ENCODE data around the gene BLOC1S6.

DNA sequence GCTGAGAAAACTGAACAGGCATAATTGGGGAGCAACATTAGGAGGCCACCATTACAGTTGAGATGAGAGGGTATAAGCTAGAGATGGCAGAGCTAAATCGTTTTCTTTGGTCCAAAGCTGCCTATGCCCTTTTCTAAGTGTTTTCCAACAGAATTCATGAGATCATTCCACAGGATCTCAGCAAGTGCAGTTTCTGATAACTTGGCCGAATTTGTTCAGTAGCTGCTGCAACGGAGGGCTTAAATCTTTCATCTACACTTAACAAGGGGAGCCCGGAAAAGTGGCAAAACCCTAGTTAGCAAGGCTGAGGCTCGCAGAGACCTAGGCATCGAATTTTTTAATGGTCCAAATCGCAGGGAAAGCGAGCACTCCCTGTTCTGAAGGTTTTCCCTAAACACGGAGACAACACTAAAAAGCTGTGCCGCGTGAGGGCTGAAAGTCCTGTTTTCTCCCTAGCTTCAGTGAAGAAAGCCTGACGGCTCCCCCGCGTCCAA, 531 bp upstream of the BLOC1S6 start:
- TF ChIP-seq, protein P1, sequence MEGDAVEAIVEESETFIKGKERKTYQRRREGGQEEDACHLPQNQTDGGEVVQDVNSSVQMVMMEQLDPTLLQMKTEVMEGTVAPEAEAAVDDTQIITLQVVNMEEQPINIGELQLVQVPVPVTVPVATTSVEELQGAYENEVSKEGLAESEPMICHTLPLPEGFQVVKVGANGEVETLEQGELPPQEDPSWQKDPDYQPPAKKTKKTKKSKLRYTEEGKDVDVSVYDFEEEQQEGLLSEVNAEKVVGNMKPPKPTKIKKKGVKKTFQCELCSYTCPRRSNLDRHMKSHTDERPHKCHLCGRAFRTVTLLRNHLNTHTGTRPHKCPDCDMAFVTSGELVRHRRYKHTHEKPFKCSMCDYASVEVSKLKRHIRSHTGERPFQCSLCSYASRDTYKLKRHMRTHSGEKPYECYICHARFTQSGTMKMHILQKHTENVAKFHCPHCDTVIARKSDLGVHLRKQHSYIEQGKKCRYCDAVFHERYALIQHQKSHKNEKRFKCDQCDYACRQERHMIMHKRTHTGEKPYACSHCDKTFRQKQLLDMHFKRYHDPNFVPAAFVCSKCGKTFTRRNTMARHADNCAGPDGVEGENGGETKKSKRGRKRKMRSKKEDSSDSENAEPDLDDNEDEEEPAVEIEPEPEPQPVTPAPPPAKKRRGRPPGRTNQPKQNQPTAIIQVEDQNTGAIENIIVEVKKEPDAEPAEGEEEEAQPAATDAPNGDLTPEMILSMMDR (IDR thresholded peaks at IDR 0.05), result no peak
- TF ChIP-seq POLR2A (IDR thresholded peaks at IDR 0.05), result no peak

Data from esophagus squamous epithelium (tissue), 4 donors.